IMR-90 (cell line): Measurements from ENCODE around the gene COX10.

ENCODE experiments used
- CEBPB ChIP-seq: IDR thresholded peaks from 2 replicates; pipeline ENCODE4 v1.6.1; 2012; ENCODE audit warnings: low read depth, low read length, improper control_type of control experiment
- MXI1 ChIP-seq: IDR thresholded peaks from 2 replicates; pipeline ENCODE4 v1.6.1; 2012; ENCODE audit warnings: low read depth, mild to moderate bottlenecking, low read length, moderate library complexity, borderline replicate concordance
- POLR2A ChIP-seq: IDR thresholded peaks from 2 replicates; pipeline ENCODE4 v1.6.1; 2012; ENCODE audit warnings: mild to moderate bottlenecking, low read depth, low read length
- TF ChIP-seq, protein P1 (sequence below): conservative IDR thresholded peaks from 2 replicates; pipeline ENCODE4 v1.5.1; 2012; ENCODE audit warnings: mild to moderate bottlenecking, low read depth, low read length, improper control_type of control experiment
- TF ChIP-seq, protein P2 (sequence below): fragments of 150-350 bp; IDR thresholded peaks from 2 replicates; pipeline ENCODE4 v1.6.1; 2017; ENCODE audit warnings: mild to moderate bottlenecking, antibody characterized with exemption, low read length, low read depth

DNA sequence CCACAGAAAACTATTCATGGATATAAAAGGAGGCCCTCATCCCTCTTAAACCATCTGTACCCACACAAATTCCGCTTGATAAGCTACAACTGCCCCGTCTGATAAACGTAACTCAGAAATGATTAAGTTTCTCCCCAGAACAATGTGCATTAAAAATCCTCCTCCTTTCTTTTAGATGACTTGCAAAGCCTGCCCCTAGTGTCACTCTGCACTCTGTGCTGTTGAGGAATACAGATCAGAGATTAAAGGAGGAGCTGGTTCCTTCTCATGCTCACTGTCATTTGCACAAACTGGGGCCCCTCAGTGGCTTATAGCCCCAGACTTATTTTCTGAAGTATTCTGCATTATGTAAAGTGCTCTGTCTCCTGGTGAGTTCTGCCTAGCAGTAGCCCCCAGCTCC, 134.1 kb downstream of the COX10 start:
- TF ChIP-seq, protein P1, sequence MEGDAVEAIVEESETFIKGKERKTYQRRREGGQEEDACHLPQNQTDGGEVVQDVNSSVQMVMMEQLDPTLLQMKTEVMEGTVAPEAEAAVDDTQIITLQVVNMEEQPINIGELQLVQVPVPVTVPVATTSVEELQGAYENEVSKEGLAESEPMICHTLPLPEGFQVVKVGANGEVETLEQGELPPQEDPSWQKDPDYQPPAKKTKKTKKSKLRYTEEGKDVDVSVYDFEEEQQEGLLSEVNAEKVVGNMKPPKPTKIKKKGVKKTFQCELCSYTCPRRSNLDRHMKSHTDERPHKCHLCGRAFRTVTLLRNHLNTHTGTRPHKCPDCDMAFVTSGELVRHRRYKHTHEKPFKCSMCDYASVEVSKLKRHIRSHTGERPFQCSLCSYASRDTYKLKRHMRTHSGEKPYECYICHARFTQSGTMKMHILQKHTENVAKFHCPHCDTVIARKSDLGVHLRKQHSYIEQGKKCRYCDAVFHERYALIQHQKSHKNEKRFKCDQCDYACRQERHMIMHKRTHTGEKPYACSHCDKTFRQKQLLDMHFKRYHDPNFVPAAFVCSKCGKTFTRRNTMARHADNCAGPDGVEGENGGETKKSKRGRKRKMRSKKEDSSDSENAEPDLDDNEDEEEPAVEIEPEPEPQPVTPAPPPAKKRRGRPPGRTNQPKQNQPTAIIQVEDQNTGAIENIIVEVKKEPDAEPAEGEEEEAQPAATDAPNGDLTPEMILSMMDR, result 0 out of 2 replicates have a peak, but pooled peaks have one; percentile 22
- TF ChIP-seq, protein P2, sequence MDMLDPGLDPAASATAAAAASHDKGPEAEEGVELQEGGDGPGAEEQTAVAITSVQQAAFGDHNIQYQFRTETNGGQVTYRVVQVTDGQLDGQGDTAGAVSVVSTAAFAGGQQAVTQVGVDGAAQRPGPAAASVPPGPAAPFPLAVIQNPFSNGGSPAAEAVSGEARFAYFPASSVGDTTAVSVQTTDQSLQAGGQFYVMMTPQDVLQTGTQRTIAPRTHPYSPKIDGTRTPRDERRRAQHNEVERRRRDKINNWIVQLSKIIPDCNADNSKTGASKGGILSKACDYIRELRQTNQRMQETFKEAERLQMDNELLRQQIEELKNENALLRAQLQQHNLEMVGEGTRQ, result no peak
- TF ChIP-seq POLR2A (no peak), MXI1 (no peak), CEBPB (no peak)
